IMR-90 (cell line): ENCODE results near the gene TNKS1BP1. TPM values are rescaled to one million over a fixed set of nuclear protein-coding genes. Genes with fewer than 3 reads are reported as not detected.

Experiments used
- ATAC-seq: fragments of 200-7000 bp; cut with Tn5 transposase; 2 replicates; pipeline ENCODE4 v1.9.1; 2020; ENCODE audit warnings: low read depth, mild to moderate bottlenecking, moderate library complexity
- BruUV-seq: library from RNA; stranded (reverse); fragments of 400-500 nt; replicated peaks from 2 replicates; lab custom pipeline; 2021; lab: Mats Ljungman, UMichigan
- CTCF ChIA-PET: fragments of 300-600 bp; formaldehyde crosslinking; extraction: SDS; loops from one replicate; lab custom pipeline; 2021; ENCODE audit warnings: antibody characterized with exemption; lab: Yijun Ruan, JAX
- POLR2A ChIA-PET: fragments of 300-600 bp; sonication (Branson Sonifier 250); formaldehyde crosslinking; loops from one replicate; lab custom pipeline; 2022; ENCODE audit warnings: antibody characterized with exemption; ENCODE audit not compliant: unreplicated experiment; lab: Charles Lee
- DNase-seq: peaks from one replicate; pipeline ENCODE4 v3.0.0; 2013
- H2AFZ ChIP-seq: replicated peaks from 2 replicates; pipeline ENCODE3; 2013; ENCODE audit warnings: low read length, mild to moderate bottlenecking; ENCODE audit not compliant: poor library complexity
- H2AK5ac ChIP-seq: 2 replicates; pipeline ENCODE4 v1.6.1; 2013; ENCODE audit warnings: low read depth, low read length, inconsistent platforms
- H2AK9ac ChIP-seq: replicated peaks from 2 replicates; pipeline ENCODE3; 2013; ENCODE audit warnings: mild to moderate bottlenecking, low read depth, low read length, moderate library complexity; ENCODE audit not compliant: poor library complexity
- H2BK120ac ChIP-seq: 2 replicates; pipeline ENCODE4 v1.6.1; 2013; ENCODE audit warnings: low read depth, low read length, inconsistent platforms
- H2BK15ac ChIP-seq: 3 replicates; pipeline ENCODE4 v1.6.1; 2013; ENCODE audit warnings: low read depth, low read length, inconsistent platforms
- H2BK20ac ChIP-seq: 2 replicates; pipeline ENCODE4 v1.6.1; 2013; ENCODE audit warnings: low read depth, mild to moderate bottlenecking, inconsistent platforms, low read length, moderate library complexity
- H2BK5ac ChIP-seq: 2 replicates; pipeline ENCODE4 v1.6.1; 2013; ENCODE audit warnings: mild to moderate bottlenecking, low read depth, low read length, inconsistent platforms; ENCODE audit not compliant: poor library complexity, severe bottlenecking
- H3K14ac ChIP-seq: replicated peaks from 2 replicates; pipeline ENCODE4 v1.6.1; 2013; ENCODE audit warnings: low read depth, low read length, inconsistent platforms
- H3K18ac ChIP-seq: 2 replicates; pipeline ENCODE4 v1.6.1; 2013; ENCODE audit warnings: low read depth, low read length, control low read depth
- H3K23ac ChIP-seq: 2 replicates; pipeline ENCODE4 v1.6.1; 2013; ENCODE audit warnings: low read depth, low read length, inconsistent platforms
- H3K27ac ChIP-seq: 2 replicates; pipeline ENCODE4 v1.5.1; 2013; ENCODE audit warnings: mild to moderate bottlenecking, control low read depth, low read length; ENCODE audit not compliant: insufficient read depth
- H3K27me3 ChIP-seq: 2 replicates; pipeline ENCODE4 v1.6.1; 2013; ENCODE audit warnings: low read length; ENCODE audit not compliant: control insufficient read depth, insufficient read depth
- H3K36me3 ChIP-seq: 2 replicates; pipeline ENCODE4 v1.6.1; 2013; ENCODE audit warnings: low read length, mixed read lengths; ENCODE audit not compliant: control insufficient read depth, insufficient read depth
- H3K4ac ChIP-seq: 2 replicates; pipeline ENCODE4 v1.6.1; 2013; ENCODE audit warnings: low read depth, low read length, inconsistent platforms
- H3K4me1 ChIP-seq: 2 replicates; pipeline ENCODE4 v1.6.1; 2013; ENCODE audit warnings: low read length, mixed read lengths; ENCODE audit not compliant: control insufficient read depth, insufficient read depth
- H3K4me2 ChIP-seq: 2 replicates; pipeline ENCODE4 v1.6.1; 2013; ENCODE audit warnings: low read depth, mild to moderate bottlenecking, control low read depth, low read length, moderate library complexity
- H3K4me3 ChIP-seq: 2 replicates; pipeline ENCODE4 v1.5.1; 2013; ENCODE audit warnings: low read depth, mild to moderate bottlenecking, control low read depth, low read length, moderate library complexity; ENCODE audit not compliant: insufficient read depth
- H3K56ac ChIP-seq: 2 replicates; pipeline ENCODE4 v1.6.1; 2013; ENCODE audit warnings: low read length, inconsistent platforms; ENCODE audit not compliant: insufficient read depth; ENCODE audit errors: extremely low read depth
- H3K79me1 ChIP-seq, 2 experiments: 2 replicates each; pipeline ENCODE4 v1.6.1; 2013; ENCODE audit warnings: low read length in 2 of 2, inconsistent platforms in 1 of 2, low read depth in 1 of 2
- H3K9ac ChIP-seq: 2 replicates; pipeline ENCODE4 v1.6.1; 2013; ENCODE audit warnings: low read depth, low read length, control low read depth
- H3K9me1 ChIP-seq: 2 replicates; pipeline ENCODE4 v1.6.1; 2013; ENCODE audit warnings: low read length, inconsistent platforms; ENCODE audit not compliant: insufficient read depth
- H3K9me3 ChIP-seq: 2 replicates; pipeline ENCODE4 v1.6.1; 2013; ENCODE audit warnings: low read length; ENCODE audit not compliant: control insufficient read depth, insufficient read depth
- H4K20me1 ChIP-seq: 2 replicates; pipeline ENCODE4 v1.6.1; 2013; ENCODE audit warnings: low read length, inconsistent platforms; ENCODE audit not compliant: insufficient read depth
- H4K5ac ChIP-seq: 2 replicates; pipeline ENCODE4 v1.6.1; 2013; ENCODE audit warnings: mild to moderate bottlenecking, low read depth, low read length, control low read depth
- H4K8ac ChIP-seq, 2 experiments: 2 replicates each; pipeline ENCODE4 v1.6.1; 2013; ENCODE audit warnings: low read depth in 2 of 2, low read length in 2 of 2, control low read depth in 1 of 2, inconsistent platforms in 1 of 2
- H4K91ac ChIP-seq: 2 replicates; pipeline ENCODE4 v1.6.1; 2013; ENCODE audit warnings: low read depth, low read length, inconsistent platforms; ENCODE audit not compliant: insufficient read depth
- FOS ChIP-seq: fragments of 150-350 bp; IDR thresholded peaks from 2 replicates; pipeline ENCODE4 v1.6.1; 2016; ENCODE audit warnings: low read depth, low read length
- MXI1 ChIP-seq: IDR thresholded peaks from 2 replicates; pipeline ENCODE4 v1.6.1; 2012; ENCODE audit warnings: low read depth, mild to moderate bottlenecking, low read length, moderate library complexity, borderline replicate concordance
- NFE2L2 ChIP-seq: fragments of 150-350 bp; IDR thresholded peaks from 2 replicates; pipeline ENCODE4 v1.6.1; 2016; ENCODE audit warnings: low read depth, mild to moderate bottlenecking, low read length
- SMC3 ChIP-seq: fragments of 150-350 bp; IDR thresholded peaks from 2 replicates; pipeline ENCODE4 v1.6.1; 2016; ENCODE audit warnings: low read depth, mild to moderate bottlenecking, antibody characterized with exemption, low read length, moderate library complexity
- USF2 ChIP-seq: fragments of 150-350 bp; IDR thresholded peaks from 2 replicates; pipeline ENCODE4 v1.6.1; 2017; ENCODE audit warnings: mild to moderate bottlenecking, antibody characterized with exemption, low read length, low read depth
- WGBS, 2 experiments: methylation state at CpG; one replicate each; pipeline versions ENCODE4 v1.1.5 to v1.1.7; 2013; ENCODE audit warnings: missing lambda C conversion rate in 2 of 2; ENCODE audit not compliant: insufficient read length in 1 of 2; ENCODE audit errors: extremely low coverage in 2 of 2; 5-methylcytosine and 5-hydroxymethylcytosine counted together
- dilution Hi-C: fragments of 300-500 bp; cut with HindIII; formaldehyde crosslinking; loops from one replicate; pipeline ENCODE4 v1.14.3; 2018; ENCODE audit warnings: low sequenced_read_pairs; ENCODE audit not compliant: unreplicated experiment
- in situ Hi-C: fragments of 300-500 bp; cut with MboI; formaldehyde crosslinking; loops from 3 replicates; pipeline ENCODE4 v1.14.3; 2019; ENCODE audit warnings: low sequenced_read_pairs, inconsistent platforms, mixed read lengths
- intact Hi-C: fragments of 100-400 bp; cut with micrococcal nuclease; formaldehyde crosslinking; loops from 2 replicates; pipeline ENCODE4 v1.10.0; 2022
- polyA plus RNA-seq, 3 experiments: library from polyadenylated mRNA; depleted of rRNA; stranded (reverse); fragments of >200 nt; gene quantifications; 2 replicates each; pipeline ENCODE4 v1.2.3, GENCODE V29; 2012; ENCODE audit warnings: low replicate concordance in 1 of 3
- total RNA-seq: library from RNA; depleted of rRNA; stranded (reverse); fragments of >200 nt; gene quantifications from 2 replicates; pipeline ENCODE4 v1.2.3, GENCODE V29; 2012

The TNKS1BP1 gene
- total and polyA plus RNA-seq, 2 of the 4 experiments (the other 2 are of a cell fraction), result 31.7 to 71.4 TPM

- ATAC-seq (no peak; the same call in 1 of the 2 replicates), DNase-seq (no peak)
- H3K9me1 ChIP-seq, result no peaks in the 10 kb centered on the region
- no CpG with 5 or more reads among the region's 7 CpGs for WGBS, 2 experiments
- peaks cover 2% of the 10 kb centered on the region; the same call in 1 of the 2 replicates for H3K4me1 ChIP-seq
- no peak overlapping the region for H2AFZ ChIP-seq
- H3K79me1 ChIP-seq, result no peaks in the 10 kb centered on the region
- H3K14ac ChIP-seq, result no peak overlapping the region
- H4K20me1 ChIP-seq, result no peaks in the 10 kb centered on the region
- dilution Hi-C loops (no loop called here), in situ Hi-C loops (no loop called here), intact Hi-C loops (loop anchor here (10.0 kb wide), 1 partner anchor 1177 kb away; no protein-coding TSS in a partner anchor)
- no peak overlapping the region for H3K4me3 ChIP-seq
- BruUV-seq, result no TSS peak
- TF ChIP-seq USF2, result no peak
- no peak for TF ChIP-seq NFE2L2
- no peak for TF ChIP-seq SMC3
- TF ChIP-seq FOS, result no peak
- TF ChIP-seq MXI1, result no peak
- H4K91ac ChIP-seq, result no peak overlapping the region
- H2AK9ac ChIP-seq, result no peak overlapping the region
- peaks cover 9% of the 10 kb centered on the region for H3K27me3 ChIP-seq
- H3K4ac ChIP-seq, result no peak overlapping the region
- H3K4me2 ChIP-seq, result no peak overlapping the region
- no peaks in the 10 kb centered on the region for H3K36me3 ChIP-seq
- no peak overlapping the region for H2BK5ac ChIP-seq
- no peak overlapping the region for H3K9ac ChIP-seq
- no peak overlapping the region for H2AK5ac ChIP-seq
- no peak overlapping the region for H3K27ac ChIP-seq
- H3K56ac ChIP-seq, result no peak overlapping the region
- H2BK120ac ChIP-seq, result no peak overlapping the region
- no peak overlapping the region for H4K5ac ChIP-seq
- H2BK20ac ChIP-seq, result no peak overlapping the region
- CTCF ChIA-PET, result no interaction called here
- no peak overlapping the region for H3K18ac ChIP-seq
- no peak overlapping the region for H4K8ac ChIP-seq
- POLR2A ChIA-PET, result no interaction called here
- peaks cover 5% of the 10 kb centered on the region; the same call in 1 of the 2 replicates for H3K9me3 ChIP-seq
- no peak overlapping the region for H2BK15ac ChIP-seq
- H3K23ac ChIP-seq, result no peak overlapping the region
Measured at GRCh38 chr11:57348052-57348451, 23.3 kb upstream of the TNKS1BP1 start.
